Measurements from ENCODE around the gene FAM83C. TPM values are rescaled to one million over a fixed set of nuclear protein-coding genes. Genes with fewer than 3 reads are reported as not detected.

The FAM83C gene
- total RNA-seq, 1 experiment from 2014 or later = not detected

- intact Hi-C loops (cut with micrococcal nuclease) = no loop called here
- ATAC-seq (no peak), DNase-seq (no peak)
- no peaks in the 10 kb centered on the region for H3K27me3 ChIP-seq (ENCODE audit: low read length)
- no peak overlapping the region for H3K4me3 ChIP-seq (ENCODE audit: low read length)
- POLR2A ChIA-PET (ENCODE audit: unreplicated experiment) = no interaction called here
- no peaks in the 10 kb centered on the region for H3K9me3 ChIP-seq (ENCODE audit: low read length)
- no peaks in the 10 kb centered on the region for H3K79me2 ChIP-seq (ENCODE audit: low read length)
- H3K4me2 ChIP-seq (ENCODE audit: low read length) = no peak overlapping the region
- no peak overlapping the region for H2AFZ ChIP-seq (ENCODE audit: low read length)
- no peak overlapping the region for H3K27ac ChIP-seq (ENCODE audit: low read length)
- no peaks in the 10 kb centered on the region for H4K20me1 ChIP-seq (ENCODE audit: low read length)
- no TSS peak for BruUV-seq (replicated peaks)
- H3K9ac ChIP-seq (ENCODE audit: low read length) = no peak overlapping the region
- no peaks in the 10 kb centered on the region for H3K36me3 ChIP-seq (ENCODE audit: low read depth, low read length)
- no peaks in the 10 kb centered on the region for H3K4me1 ChIP-seq (ENCODE audit: insufficient read depth, low read length)
- TF ChIP-seq EZH2phosphoT487 (IDR thresholded peaks at IDR 0.05; ENCODE audit: borderline replicate concordance, low read length) (no peak), EZH2 (IDR thresholded peaks at IDR 0.05; ENCODE audit: low read length, unreplicated experiment) (no peak)
- TF ChIP-seq, protein P1, sequence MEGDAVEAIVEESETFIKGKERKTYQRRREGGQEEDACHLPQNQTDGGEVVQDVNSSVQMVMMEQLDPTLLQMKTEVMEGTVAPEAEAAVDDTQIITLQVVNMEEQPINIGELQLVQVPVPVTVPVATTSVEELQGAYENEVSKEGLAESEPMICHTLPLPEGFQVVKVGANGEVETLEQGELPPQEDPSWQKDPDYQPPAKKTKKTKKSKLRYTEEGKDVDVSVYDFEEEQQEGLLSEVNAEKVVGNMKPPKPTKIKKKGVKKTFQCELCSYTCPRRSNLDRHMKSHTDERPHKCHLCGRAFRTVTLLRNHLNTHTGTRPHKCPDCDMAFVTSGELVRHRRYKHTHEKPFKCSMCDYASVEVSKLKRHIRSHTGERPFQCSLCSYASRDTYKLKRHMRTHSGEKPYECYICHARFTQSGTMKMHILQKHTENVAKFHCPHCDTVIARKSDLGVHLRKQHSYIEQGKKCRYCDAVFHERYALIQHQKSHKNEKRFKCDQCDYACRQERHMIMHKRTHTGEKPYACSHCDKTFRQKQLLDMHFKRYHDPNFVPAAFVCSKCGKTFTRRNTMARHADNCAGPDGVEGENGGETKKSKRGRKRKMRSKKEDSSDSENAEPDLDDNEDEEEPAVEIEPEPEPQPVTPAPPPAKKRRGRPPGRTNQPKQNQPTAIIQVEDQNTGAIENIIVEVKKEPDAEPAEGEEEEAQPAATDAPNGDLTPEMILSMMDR (conservative IDR thresholded peaks at IDR 0.05; ENCODE audit: low read depth, low read length) = no peak
- no peaks in the 10 kb centered on the region for H3K9me2 ChIP-seq (replicated peaks; ENCODE audit: low read length)
- no peaks in the 10 kb centered on the region for H3F3A ChIP-seq (ENCODE audit: low read length, unreplicated experiment)
- CTCF ChIA-PET = no interaction called here
Measured at GRCh38 chr20:35290887-35291417, 1.3 kb downstream of the FAM83C start.

DNA sequence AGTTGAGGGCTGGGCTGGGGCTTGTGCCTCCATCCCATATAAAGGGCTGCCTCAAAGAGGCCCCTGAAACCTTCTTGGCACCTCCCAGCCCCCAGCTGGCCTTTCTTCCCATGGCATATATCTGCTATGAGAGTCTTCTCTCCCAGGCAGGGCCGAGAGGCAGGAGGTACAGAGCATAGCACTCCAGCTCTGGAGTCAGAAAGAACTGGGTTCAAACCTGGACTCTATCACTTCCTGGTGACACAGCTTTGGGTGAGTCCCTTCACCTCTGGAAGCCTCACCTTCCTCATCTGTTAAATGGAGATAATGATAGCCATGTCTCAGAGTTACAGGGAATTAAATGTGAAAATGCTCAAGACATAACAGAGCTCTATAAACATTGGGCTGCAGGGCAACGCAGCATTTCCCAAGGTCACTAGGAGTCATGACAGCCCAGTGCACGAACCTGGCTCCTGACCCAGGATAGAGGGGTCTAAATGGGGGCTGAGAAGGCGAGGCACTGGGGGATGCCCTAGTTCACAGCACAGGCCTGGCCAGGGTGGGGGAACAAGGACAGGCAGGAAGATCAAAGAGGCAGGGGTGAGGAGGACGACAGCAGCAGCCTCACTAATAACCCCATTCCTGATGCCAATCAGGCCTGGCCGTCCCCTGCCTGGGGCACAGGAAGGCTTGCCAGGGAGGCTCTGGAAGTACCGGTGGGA is 1.9 kb downstream of the FAM83C start:
- Histone ChIP-seq H3K27me3 (ENCODE audit: low read length) (no peaks in the 10 kb centered on the region), H2AFZ (ENCODE audit: low read length) (no peak overlapping the region), H3K4me3 (ENCODE audit: low read length) (no peak overlapping the region), H3F3A (ENCODE audit: low read length, unreplicated experiment) (no peaks in the 10 kb centered on the region), H3K4me2 (ENCODE audit: low read length) (no peak overlapping the region), H4K20me1 (ENCODE audit: low read length) (no peaks in the 10 kb centered on the region), H3K79me2 (ENCODE audit: low read length) (no peaks in the 10 kb centered on the region), H3K4me1 (ENCODE audit: insufficient read depth, low read length) (peaks cover 3% of the 10 kb centered on the region), H3K36me3 (ENCODE audit: low read depth, low read length) (no peaks in the 10 kb centered on the region), H3K9ac (ENCODE audit: low read length) (no peak overlapping the region), H3K27ac (ENCODE audit: low read length) (no peak overlapping the region), H3K9me2 (replicated peaks; ENCODE audit: low read length) (no peaks in the 10 kb centered on the region), H3K9me3 (ENCODE audit: low read length) (no peaks in the 10 kb centered on the region)
- CTCF ChIA-PET = no interaction called here
- no TSS peak for BruUV-seq (replicated peaks)
- intact Hi-C loops (cut with micrococcal nuclease) = no loop called here
- DNase-seq (no peak), ATAC-seq (no peak)
- POLR2A ChIA-PET (ENCODE audit: unreplicated experiment) = interaction anchor here (0.6 kb wide), 1 partner anchor 152 kb away, joined by 4 read pairs; no protein-coding TSS in a partner anchor
- TF ChIP-seq EZH2phosphoT487 (IDR thresholded peaks at IDR 0.05; ENCODE audit: borderline replicate concordance, low read length) (no peak), EZH2 (IDR thresholded peaks at IDR 0.05; ENCODE audit: low read length, unreplicated experiment) (no peak)
- TF ChIP-seq, protein P1 (conservative IDR thresholded peaks at IDR 0.05; ENCODE audit: low read depth, low read length) = no peak
